ENCODE data around the gene KLK11.

DNA sequence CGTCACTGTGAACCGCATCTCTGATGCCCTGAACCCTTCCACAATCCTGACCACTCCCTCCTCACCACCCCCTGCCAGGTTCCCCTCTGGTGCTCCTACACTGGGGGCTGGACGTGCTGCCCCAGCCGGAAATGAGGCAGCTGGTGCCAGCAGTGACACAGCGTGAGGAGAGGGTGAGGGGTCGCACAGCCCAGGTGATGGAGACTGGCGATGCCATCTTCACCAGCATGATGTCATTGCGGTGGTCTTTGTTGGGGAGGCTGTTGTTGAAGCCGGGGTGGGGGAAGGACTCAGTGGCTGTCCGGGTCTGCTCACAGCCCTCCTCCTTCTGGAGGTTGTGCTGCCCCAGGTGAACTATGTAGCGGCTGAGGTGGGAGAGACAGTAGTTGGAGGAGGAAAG is 2.5 kb downstream of the KLK11 start:
- no peak for TF ChIP-seq LEF1 (IDR thresholded peaks at IDR 0.05; ENCODE audit: borderline replicate concordance)
- TF ChIP-seq SP1 (IDR thresholded peaks at IDR 0.05): no peak
- no peak for TF ChIP-seq FOXK2 (IDR thresholded peaks at IDR 0.05)
- TF ChIP-seq BHLHE40 (IDR thresholded peaks at IDR 0.05; ENCODE audit: borderline replicate concordance): no peak
- no peak for TF ChIP-seq ELF4 (IDR thresholded peaks at IDR 0.05)
- TF ChIP-seq ARNT (IDR thresholded peaks at IDR 0.05): no peak
- TF ChIP-seq FOXA1 (IDR thresholded peaks at IDR 0.05): no peak
- TF ChIP-seq L3MBTL2 (conservative IDR thresholded peaks at IDR 0.05): no peak
- no peak for TF ChIP-seq FOXM1 (IDR thresholded peaks at IDR 0.05; ENCODE audit: borderline replicate concordance)
